Fibroblast of skin of left biceps (primary cell): ENCODE results near the gene BMAL1.

Experiments
- DNase-seq, 2 experiments: peaks; one replicate each; pipeline ENCODE4 v3.0.0-alpha.2; 2013; ENCODE audit warnings: low read depth in 2 of 2

BMAL1 gene

DNA sequence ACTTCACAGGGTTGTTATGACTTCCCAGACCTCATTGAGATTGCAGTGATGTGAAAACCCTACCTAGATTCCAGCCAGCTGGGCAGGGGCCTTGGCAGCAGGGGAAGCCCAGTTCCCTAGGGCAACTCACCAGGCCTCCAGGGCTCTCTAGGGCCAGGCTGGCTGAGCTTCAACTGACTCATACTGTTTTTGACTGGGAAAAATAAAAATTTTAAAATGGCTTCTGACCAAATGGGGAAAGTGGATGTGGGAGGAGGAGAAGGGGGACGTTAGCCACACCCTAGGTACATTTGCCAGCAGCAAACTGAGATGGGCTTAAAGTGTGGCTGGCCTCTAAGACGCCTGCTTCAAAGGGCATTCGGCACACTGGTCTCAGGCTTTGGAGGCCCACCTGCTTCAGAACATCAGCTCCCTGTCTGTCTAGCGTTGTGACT, 39.0 kb downstream of the BMAL1 start:
- DNase-seq, result no peak

DNA sequence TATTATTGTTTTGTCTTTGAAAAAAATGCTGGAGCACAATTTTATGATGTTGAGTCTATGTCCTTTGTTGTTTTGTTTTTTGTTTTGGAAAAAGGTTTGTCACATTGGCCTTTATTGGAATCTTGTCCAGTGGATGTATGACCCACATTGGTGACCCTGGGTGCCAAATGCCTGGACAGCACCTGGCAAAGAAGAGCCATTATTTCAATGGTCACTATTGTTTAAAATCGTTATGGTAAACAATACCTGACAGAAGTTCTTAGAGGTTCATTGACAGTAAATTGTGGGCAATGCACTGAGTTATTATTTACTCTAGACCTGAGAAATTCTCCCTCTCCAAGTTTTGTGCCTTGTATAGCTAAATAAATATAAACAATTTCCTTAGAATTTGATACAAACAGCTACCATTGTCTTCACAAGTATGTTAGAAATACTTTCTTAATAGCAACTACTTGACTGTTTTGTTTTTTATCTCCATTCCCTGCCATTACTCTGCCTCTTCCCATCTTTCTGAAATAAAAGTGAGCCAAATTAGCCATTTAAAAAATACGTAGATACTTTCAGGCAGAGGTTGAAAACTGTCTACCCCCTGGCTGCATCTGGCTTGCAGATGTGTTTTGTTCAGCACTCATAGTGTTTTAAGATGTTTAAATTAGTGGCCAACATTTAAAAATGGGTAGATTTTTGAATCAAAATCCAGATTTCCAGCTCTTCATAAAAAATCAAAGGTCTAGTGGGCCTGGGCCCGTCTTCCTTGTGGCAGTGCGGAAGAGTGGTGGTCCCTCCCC, 39.9 kb downstream of the BMAL1 start:
- DNase-seq, result no peak

DNA sequence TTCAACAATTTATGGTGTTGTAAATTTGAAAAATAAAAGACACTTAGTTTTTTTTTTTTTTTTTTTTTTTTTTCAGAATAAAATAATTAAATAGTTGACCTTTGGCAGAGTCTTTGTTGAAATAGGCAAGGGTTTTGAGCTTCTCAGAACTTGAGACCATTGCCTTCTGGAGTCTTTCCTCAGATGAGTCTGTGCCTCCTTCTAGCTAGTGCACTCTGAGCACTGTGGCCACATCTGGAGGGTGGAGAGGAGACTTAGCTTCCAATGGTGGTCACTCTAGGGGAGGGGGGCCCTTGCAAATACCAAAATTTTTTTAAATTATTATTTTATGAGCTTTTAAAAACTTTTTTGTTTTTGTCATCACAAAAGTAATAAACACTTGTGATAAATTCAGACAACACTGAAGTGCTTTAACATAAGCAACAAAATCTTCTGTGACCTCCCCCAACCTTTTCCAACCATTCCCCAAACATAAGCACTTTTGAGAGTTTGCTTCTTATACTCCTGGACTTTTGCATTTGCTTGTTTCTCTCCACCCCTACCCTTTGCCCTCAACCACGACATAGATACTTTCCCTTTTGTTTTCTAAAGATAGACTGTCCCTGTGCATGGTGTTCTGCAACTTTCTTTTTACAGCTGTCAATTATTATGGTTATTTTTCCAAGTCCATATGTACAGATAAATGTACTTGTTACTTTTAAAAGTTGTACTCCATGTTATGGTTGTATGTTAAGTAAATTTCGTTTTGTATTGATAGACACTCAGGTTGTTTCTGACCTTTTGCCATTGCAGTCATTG, 41.1 kb downstream of the BMAL1 start:
- no peak for DNase-seq

DNA sequence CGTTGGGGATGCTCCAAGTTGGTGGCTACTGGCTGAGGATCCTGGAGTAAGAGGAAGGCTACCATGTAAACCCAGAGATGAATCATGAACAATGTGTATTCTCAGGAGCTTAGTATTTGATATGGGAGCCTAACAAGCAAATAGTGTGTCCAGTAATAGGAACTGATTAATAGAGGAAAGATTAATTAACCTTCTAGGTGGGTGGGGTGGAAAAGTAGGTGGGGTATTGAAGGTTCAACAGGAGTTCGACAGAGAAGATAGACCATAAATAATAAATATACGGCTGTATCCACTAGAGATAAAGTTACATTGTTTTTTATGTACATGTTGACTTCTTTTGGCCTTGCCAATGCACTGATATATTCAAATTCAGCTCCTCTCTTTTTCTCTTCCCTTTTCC, 43.1 kb downstream of the BMAL1 start:
- DNase-seq, result no peak

DNA sequence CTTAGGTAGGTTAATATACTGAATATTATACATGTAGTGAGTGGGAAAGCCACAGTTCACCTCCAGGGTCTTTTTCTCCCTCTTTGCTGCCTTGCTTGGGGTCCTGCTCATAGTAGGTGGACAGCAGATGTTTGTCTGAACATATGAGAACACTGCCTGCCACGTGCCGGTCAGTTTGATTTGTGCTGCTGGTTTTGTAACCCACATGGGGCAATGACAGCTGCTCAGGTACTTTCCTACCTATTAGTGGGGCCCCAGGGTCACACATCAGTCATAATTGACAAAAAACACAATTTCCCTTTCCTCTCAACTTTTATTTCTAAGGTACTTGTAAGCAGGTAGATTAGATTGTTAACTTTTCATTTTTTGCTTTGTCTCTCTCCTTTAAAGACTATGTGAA, 43.8 kb downstream of the BMAL1 start:
- no peak for DNase-seq

DNA sequence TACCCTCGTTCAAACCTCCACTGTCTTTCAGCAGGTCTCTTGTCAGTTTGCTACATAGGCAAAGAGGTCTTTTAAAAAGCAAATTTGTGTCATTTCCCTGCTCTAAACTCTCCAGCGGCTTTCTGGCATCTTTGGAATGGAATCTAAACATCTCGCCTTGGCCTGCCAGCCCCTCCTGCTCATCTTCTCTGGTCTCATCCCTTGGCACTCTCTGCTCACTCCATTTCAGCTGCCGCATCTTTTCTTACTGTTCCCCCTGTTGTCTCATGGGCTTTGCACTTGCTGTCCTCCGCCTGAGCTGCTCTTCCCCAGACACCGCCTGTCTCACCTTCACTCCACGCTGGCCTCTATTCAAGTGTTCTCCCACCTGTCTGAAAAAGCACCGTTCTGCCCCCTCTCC, 46.6 kb downstream of the BMAL1 start:
- no peak for DNase-seq

DNA sequence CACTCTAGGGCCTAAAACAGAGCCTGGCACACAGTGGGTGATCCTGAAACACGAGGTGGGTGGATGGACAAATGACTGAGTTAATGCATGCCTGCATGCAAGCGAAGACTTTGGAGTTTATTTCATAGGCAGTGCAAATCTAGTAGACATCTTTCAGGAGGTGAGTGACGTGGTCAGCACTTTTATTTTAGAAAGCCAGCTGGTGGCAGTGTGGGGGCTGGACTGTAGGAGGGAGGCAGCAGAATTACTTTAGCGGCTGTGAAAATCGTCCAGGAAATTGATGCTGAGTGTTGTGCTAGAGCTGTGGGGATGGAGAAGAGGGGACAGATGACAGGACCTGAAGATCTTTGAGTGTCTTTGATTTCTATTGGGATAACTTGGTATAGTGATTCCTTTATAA, 47.1 kb downstream of the BMAL1 start:
- DNase-seq, result no peak

DNA sequence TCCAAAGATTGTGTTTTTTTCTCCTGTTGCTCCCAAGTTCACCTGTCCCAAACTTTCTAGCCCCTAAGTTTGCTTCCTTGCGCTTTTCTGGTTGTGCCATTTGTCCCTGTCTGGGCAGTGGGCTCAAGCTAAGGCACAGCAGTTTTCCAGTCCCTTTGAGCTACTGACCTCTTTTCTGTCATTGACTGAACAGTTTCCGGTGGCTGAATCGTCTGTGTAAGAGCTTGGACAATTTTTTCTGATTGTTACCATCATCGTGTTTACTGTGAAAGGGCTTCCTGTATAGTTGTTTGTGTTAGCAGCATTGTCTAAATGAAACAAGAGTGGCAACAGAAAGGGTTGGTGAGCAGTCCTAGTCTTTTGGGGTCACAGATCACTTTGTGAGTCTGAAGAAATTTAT, 49.8 kb downstream of the BMAL1 start:
- no peak for DNase-seq

DNA sequence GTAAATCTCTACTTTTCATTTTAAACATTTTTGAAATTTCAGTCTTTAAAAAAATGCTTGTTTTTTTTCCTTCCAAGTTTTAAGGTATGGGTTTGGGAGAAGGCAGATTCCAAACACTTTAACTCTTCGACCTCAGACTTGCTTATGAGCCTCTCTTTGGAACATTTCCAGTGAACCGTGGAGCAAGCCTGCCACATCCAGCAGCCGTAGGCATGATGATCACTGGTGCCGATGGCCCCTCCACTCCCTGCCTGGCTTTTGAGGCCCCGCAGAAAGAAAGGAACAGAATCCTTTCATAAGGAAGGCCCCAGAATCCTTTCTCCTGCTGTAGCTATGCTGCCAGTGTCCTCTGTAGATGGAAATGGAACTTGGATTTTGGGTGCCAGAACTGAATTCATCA, 50.7 kb downstream of the BMAL1 start:
- DNase-seq, result no peak

DNA sequence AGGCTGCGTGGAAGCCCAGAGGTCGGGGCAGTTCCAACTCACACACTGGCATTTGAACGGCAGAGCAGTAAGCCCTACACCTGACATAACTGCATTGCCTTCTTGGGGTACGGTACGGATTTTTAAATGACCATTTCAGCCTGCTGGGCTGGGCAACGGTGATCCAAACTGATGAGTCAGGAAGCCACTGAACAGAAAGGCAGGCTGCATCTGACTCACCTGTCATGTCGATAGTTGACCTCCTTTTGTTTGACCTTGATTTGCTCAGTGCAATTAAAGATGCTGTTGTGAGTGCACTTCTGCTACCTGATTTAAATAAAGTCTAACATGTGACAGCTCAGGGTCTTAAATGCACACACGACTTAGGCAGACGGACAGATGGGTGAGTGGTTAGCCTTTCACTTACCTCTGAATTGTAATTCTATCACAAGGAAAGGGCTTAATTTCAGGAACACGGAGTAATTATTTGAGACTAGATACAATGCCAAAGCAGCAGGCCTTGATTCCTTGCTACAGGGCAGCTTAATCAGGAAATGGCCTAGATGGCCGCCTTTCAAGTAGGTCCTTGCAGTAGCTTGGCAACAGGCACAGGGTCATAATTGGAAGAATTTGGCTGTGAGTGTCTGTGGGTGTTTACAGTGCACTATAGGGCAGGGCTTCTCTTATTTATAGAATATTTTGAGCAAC, 52.2 kb downstream of the BMAL1 start:
- DNase-seq, result no peak

DNA sequence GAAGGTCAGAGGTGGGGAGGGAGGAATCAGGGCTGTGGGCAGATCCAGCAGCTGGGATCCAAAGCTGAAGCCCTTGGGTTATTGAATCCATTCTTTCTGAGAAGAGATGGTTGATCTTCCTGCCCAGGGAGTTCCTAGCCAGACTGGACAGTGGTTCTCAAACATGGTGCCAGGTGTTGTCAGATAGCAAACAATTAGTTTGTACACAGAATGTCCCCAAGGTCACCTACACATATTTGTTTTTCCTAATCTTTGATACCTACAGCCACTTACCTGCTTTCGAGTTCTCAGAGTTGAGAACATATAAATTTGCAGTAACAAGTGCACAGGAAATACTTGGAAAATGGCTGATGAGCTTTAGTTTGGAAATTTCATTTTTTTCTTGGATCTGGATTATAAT, 54.5 kb downstream of the BMAL1 start:
- DNase-seq, result no peak

DNA sequence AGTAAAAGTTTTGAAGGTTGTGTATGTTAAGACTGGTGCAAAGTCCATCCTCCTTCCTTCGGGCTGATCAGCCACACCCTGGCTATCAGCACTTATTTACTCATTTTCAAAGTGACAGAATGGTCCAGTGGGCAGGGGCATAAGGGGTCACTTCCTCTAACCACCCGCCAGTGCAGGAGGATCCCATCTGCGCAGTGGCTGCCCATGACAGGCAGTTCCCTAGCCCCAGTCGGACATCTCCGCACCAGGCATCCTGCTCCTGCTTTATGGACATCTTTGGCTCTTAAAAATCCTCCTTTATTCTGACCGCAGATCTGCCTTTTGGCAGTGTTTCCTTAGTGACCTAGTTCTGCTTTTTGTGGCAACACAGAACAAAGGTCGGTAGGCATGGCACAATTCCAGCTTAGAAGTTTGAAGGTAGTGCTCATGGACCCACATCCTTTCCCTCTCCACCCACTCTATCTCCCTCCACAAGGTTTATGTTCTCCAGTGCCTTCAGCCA, 55.9 kb downstream of the BMAL1 start:
- DNase-seq, result no peak

DNA sequence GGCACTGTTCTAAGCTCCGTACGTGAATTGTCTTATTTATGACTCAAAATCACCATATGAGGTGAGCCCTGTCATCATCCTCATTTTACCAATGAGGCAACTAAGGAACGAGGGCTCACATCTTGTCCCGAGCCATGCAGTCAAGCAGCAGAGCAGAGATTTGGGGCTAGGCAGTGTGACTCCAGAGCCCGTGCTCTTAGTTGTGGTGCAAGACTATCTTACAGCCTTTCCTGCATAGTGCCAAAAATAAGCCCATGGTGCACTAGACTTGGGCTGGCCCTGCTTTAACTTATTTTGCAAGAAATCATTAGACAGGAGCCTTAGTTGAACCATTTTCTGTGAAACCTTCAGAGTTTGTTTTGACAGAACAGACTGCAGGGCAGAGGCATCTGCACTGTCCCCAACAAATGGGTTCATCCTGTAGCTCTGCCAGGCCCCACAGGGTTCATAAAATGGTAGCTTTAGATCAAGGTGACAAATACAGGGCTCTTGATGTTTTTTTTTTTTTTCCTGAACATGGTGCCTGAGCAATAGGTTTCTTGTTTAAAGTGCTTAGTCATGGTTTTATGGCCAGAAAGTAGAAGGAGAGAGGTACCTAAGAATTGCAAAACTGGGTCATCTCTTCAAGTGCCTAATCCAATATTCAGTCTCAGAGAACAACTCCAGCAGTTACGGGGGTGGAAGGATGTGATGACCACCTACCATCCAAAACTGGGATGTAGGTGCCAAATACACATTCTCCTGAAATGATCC, 56.6 kb downstream of the BMAL1 start:
- no peak for DNase-seq

DNA sequence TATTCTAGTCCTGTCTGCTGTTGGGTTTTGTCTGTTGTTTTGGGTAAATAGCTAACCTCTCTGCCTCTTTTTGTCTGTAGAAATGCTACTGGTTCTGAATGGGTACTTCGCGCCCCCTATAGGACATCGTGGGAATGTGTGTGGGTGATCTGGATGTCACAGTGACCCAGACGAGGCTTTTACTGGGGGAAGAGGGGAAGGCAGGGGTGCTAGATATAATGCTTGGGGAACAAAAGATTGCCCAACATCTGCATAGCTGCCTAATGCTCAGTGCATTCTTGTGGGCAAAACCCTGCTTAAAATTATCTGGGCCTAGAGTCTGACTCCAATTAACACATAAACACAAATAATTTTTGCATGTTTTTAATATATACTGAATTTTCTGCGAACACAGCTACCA, 57.7 kb downstream of the BMAL1 start:
- peak; percentile 46 to 52 for DNase-seq

DNA sequence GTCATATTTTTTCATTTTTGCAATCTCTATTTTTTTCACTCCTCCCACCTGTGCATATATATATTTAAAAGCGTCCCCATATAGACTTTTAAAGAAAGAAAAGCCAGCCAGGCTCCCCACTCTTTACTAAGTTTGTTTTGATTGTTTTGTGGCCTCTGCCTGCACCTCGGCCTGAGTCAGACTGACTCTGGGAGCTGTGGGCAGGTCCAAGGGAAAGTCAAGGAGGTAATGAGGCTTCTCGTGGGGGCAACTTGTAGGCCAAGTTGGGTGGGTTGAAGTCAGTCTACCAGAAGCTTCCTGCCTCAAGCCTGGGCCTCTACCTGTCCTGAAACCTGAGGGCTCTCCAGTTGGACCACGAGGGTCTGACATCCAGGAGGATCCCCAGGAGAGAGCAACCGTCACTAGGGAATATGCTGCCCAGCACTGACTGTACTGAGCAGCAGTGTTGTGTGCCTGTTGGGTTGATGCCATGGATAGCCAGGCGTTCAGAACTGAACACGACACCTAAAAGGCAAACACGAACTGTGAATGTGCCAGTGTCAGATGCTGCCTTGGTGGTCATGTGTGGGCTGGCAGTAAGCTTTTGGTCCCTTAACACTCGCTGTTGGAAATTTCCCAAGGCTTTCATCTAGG, 58.8 kb downstream of the BMAL1 start:
- no peak for DNase-seq

DNA sequence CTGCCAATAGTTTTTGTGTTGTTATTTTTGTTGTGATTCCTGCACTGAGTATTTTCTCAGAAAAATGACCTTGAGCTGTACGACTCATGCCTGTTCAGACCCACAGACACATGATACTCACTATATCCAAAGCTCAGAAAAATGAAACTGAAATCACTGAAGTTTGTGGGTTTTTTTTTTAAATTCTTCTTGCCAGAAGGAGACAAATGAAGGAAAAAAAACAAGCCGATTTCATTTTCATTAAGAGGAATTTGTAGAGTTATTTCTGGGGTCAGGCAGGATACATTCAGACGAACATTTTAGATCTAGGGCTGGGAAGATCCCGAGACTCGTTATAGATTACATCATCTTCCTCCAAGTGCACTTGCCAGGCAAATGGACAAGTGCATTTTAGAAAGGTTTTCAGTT, 60.4 kb downstream of the BMAL1 start:
- DNase-seq, result peak; percentile 18 to 32

DNA sequence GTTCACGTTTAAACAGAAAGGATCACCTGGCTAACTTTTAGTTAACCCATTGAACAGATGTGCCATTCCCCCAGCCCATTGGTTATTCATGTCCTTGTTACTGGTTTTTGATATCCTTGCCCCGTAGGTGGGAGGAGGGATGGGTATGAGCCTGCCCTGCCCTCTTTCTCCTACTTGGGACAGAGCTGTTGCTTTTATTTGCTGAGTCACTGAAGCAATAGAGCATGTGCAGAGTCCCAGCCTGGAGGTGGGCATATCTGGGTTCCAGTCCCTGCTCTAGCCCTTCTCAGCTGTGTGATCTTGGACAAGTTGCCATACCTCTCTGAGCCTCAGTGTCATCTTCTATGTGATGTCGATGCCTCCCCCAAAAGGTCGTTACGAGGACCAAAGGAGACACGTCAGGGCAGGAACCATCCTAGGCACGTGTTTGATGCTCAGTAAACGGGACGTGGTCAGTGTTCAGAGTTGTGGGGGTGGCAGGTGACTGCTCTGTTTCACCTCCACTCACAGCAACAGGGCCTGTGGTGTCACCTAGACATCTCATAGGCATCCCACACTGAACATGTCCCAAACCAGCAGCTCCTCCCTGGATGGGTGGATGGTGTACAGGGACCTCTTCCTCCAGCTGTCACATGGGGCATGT, 61.0 kb downstream of the BMAL1 start:
- DNase-seq, result no peak

DNA sequence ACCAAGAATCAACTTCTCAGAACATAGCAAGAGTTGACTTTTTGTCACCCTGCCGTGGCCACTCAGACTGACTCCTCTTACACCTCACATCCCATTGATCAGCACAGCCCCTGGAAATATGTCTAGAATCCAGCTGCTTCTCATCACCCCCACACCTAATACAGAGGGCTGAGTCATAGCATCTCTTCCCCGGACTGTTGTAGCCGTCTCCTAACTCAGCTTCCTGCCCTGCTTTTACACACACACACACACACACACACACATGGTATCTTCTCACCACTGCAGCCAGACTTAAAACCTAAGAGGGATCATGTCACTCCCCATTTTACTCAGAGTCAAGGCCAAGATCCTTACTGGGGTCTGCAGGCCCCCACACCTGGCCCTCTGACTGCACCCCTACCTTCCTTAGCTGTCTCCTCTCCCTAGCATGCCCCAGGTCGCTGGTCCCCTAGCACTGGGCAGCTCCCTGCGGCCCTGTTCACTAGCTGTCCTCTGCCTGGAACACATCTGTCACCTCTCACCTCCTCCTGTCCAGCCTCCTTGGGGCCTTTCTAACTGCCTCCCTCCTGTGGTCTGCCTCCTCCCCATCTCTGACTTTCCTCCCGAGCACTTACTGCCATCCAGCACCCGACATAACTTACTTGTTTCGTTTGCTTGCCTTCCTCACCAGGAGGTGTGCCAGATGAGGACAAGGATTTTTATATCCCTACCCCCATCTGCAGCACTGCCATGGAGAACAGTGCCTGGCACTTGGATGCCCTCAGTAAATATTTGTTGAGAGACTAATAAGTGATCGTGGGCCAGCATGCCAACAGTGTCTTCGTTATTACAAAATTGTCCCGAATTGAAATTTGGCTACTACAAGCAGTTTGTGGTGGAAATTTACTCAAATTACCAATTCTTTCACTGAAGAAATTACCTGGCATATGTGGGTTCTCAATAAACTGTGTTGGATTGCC, 61.9 kb downstream of the BMAL1 start:
- DNase-seq, result peak; percentile 90 to 92

DNA sequence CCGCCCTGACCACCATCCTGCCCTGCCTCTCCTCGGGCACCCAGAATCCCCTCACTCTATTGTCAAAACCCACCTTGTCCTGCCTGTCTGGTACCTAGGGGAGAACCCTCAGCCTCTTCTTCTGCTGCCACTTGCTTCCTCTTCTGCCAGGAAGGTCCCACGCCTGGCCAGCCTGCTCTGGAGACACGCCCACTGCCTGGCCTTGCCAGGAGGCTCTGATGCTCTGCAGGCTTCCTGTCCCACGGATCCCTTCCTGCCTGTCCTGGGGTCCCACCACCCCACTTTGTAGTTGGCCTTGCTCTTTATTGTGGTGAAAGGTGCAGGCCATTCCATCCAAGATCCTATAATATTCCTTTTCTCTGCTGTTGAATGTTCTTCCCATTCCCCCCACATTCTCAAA, 63.4 kb downstream of the BMAL1 start:
- DNase-seq, result no peak

DNA sequence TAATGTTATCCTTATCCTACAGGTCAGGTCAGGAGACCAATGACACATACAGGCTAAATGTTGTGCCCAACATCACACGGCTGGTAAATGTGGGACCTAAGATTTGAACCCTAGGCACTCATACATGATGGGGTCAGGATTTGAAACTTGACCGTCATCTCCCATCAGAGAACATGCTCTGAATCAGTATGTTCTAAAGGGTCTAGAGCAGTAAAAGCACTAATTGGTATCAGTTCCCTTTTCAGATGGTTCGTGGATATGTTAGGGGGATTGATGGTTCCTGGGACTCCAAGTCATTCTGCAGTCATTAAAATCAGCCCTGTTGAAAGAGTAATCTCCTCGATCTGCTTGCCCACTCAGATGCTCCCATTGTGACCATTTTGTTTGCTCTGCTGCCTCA, 65.5 kb downstream of the BMAL1 start:
- no peak for DNase-seq
